Cardiac muscle cell (in vitro differentiated cells and primary cell): ENCODE data around the gene GNAS-AS1. TPM values are rescaled to one million over a fixed set of nuclear protein-coding genes. Genes with fewer than 3 reads are reported as not detected.
A peak's percentile ranks its signal among the peaks of the same experiment; 100 is the strongest.

Source experiments
- DNase-seq, 2 donors: peaks; one replicate each; pipeline versions ENCODE4 v3.0.0 to v3.0.0-alpha.2; 2010 to 2017; ENCODE audit warnings: low read depth in 1 of 2, low spot score in 1 of 2
- H3K27ac ChIP-seq: fragments of 200-600 bp; sonication (generic); 2 replicates; pipeline ENCODE4 v1.5.1; 2016
- H3K27me3 ChIP-seq: fragments of 200-600 bp; sonication (generic); 2 replicates; pipeline ENCODE4 v1.6.0; 2016; ENCODE audit warnings: control low read depth
- H3K36me3 ChIP-seq: fragments of 200-600 bp; sonication (generic); 2 replicates; pipeline ENCODE4 v1.5.1; 2016; ENCODE audit warnings: control low read depth
- H3K4me1 ChIP-seq: fragments of 200-600 bp; sonication (generic); 2 replicates; pipeline ENCODE4 v1.8.1; 2017; ENCODE audit warnings: low read depth, mild to moderate bottlenecking, mixed run types
- H3K4me3 ChIP-seq: fragments of 200-600 bp; sonication (generic); 2 replicates; pipeline ENCODE4 v1.5.1; 2016; ENCODE audit warnings: mild to moderate bottlenecking
- H3K9me3 ChIP-seq: fragments of 200-600 bp; sonication (generic); 2 replicates; pipeline ENCODE4 v1.5.1; 2017; ENCODE audit warnings: low read depth, mild to moderate bottlenecking, control low read depth
- polyA plus RNA-seq: library from polyadenylated mRNA; unstranded; fragments of >200 nt; fragmentation: Nextera tagmentation; extraction: Ambion mirVana; gene quantifications from 2 replicates; pipeline ENCODE4 v1.2.1, GENCODE V29; 2016
- total RNA-seq: library from RNA; depleted of rRNA; stranded (reverse); fragments of >200 nt; gene quantifications from 2 replicates; pipeline ENCODE4 v1.2.3, GENCODE V29; 2016
- TF ChIP-seq, protein P1 (sequence below): IDR thresholded peaks from 2 replicates; pipeline ENCODE4 v1.5.1; 2012; ENCODE audit warnings: low read depth, mild to moderate bottlenecking, low read length

Gene GNAS-AS1
- total and polyA plus RNA-seq, 2 experiments from 2014 or later, result 1.4 to 1.8 TPM

DNA sequence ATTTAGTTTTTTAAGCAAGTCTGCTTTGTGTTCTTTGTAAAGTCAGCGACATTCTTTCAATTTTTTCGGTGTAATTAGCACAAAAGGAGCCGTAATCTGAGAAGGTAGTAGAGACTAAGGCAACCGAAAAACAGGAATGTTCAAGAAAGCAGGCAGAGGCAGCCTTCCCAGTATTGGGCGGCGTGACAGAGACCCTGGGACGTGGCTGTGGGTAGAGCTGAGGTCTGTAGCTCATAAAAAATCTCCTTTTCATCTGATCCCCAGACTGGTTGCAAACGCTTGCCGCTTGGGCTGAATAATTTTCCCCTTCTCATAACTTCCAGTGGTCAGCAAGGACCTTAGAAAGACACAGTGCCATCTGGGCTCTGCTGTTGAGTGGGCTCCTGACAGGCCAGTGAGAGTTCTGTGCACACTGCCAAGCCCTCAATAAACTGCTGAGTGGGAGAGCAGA is 32.6 kb upstream of the GNAS-AS1 start:
- TF ChIP-seq, protein P1, sequence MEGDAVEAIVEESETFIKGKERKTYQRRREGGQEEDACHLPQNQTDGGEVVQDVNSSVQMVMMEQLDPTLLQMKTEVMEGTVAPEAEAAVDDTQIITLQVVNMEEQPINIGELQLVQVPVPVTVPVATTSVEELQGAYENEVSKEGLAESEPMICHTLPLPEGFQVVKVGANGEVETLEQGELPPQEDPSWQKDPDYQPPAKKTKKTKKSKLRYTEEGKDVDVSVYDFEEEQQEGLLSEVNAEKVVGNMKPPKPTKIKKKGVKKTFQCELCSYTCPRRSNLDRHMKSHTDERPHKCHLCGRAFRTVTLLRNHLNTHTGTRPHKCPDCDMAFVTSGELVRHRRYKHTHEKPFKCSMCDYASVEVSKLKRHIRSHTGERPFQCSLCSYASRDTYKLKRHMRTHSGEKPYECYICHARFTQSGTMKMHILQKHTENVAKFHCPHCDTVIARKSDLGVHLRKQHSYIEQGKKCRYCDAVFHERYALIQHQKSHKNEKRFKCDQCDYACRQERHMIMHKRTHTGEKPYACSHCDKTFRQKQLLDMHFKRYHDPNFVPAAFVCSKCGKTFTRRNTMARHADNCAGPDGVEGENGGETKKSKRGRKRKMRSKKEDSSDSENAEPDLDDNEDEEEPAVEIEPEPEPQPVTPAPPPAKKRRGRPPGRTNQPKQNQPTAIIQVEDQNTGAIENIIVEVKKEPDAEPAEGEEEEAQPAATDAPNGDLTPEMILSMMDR, result no peak
- Histone ChIP-seq H3K27ac (no peak overlapping the region), H3K4me3 (no peak overlapping the region), H3K27me3 (no peaks in the 10 kb centered on the region), H3K9me3 (no peaks in the 10 kb centered on the region), H3K36me3 (no peaks in the 10 kb centered on the region), H3K4me1 (peaks cover 2% of the 10 kb centered on the region)
- no peak for DNase-seq

DNA sequence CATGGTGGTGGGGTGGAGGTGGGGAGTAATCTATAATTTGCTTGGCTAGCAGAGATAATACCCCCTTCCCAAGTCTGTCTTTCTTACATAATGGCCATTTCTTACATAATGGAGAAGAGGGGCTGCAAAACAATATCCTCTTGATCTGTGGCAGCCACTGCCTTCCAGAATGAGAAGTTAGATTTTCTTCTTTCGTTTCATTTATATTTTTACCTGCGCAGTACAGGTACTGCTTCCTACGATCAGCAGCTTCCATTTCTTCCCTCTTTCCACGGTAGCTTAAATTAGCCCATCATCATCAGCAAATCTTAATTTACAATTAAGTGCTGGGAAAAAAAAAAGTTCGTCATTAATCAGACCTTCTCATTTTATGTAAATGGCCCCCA is 32.0 kb upstream of the GNAS-AS1 start:
- H3K27ac ChIP-seq, result no peak overlapping the region

DNA sequence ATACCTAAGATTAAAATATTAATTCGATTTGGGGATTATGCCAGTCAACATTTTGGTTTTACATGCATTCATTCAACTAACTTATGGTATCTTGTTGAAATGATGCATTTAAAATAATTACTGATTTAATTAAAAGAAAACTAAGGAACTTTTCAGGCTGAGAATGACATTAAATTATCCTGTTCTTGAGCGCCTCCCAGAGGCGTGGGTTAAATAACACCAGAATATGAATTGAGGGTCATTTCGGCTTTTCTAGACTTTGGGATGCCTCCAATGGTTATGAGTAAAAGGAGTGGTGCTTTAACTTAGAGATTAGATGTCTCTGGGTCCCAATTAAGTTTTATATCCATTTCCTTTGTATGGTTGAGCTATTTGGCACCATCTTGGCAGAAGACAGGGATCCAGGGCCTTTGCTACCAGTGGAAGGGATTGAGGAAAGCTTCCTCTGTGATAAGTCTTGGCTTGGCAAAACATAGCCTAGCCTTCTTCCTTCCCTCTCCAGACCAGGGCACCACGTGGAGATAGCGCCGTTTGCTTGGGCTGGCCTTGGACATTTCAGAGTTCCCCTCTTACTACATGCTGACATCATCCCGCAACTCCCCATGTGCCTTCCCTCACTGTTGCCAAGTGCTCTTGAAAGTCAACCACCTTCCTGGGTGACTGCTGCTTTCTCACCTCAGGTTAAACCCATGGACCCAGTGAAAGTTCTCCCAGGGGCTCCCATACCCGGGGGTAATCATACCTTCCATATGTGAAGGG is 30.5 kb upstream of the GNAS-AS1 start:
- H3K27me3 ChIP-seq, result no peaks in the 10 kb centered on the region
- H3K27ac ChIP-seq, result no peak overlapping the region
- no peaks in the 10 kb centered on the region for H3K4me1 ChIP-seq
- no peak for DNase-seq
- H3K9me3 ChIP-seq, result no peaks in the 10 kb centered on the region
- TF ChIP-seq, protein P1, result peak; percentile 24
- no peaks in the 10 kb centered on the region for H3K36me3 ChIP-seq
- no peak overlapping the region for H3K4me3 ChIP-seq

More for the DNA sequence above, 32.0 kb upstream of the GNAS-AS1 start:
- TF ChIP-seq, protein P1, result no peak
- DNase-seq, result no peak
- Histone ChIP-seq H3K9me3 (no peaks in the 10 kb centered on the region), H3K27me3 (no peaks in the 10 kb centered on the region), H3K4me3 (no peak overlapping the region), H3K4me1 (peaks cover 2% of the 10 kb centered on the region), H3K36me3 (no peaks in the 10 kb centered on the region)

DNA sequence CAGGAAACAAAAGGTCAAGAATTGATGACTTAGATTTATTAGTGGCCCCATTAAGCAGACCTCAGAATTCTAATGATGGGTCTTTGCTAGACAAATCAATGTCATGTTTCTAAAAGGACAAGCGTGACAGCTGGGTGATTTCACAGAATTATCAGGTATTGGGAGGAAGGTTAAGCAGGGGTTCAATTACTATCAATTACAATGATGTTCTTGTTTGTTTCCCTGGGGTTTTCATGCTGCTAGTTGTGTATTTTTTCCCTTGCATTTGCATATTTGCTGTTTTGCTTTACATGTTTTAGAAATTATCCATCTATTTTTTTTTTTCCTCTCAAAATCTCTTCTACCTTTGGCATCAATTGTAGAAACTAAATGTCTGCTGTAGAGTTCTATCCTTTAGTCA is 29.7 kb upstream of the GNAS-AS1 start:
- TF ChIP-seq, protein P1, result no peak

DNA sequence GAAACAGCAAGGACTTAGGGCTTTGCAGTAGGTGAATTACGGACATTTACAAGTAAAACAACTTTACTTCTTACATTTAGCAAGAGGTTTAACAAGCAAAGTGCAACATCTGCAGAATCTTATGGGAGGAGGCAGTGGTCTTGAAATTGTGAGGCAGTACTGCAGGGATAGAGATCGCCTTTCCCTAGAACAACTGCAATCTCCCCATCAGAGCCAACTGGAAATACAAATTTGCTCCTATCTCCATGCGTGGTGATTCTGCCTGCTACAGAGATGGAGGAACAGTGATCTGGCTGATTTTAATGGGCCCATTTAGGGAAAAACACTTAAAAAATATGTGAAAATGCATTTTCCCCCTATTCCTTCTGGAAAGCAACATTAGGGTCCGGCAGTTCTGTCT is 27.7 kb upstream of the GNAS-AS1 start:
- Histone ChIP-seq H3K4me1 (no peaks in the 10 kb centered on the region), H3K4me3 (no peak overlapping the region), H3K36me3 (no peaks in the 10 kb centered on the region), H3K27ac (no peak overlapping the region), H3K27me3 (no peaks in the 10 kb centered on the region), H3K9me3 (no peaks in the 10 kb centered on the region)
- TF ChIP-seq, protein P1, result no peak
- no peak for DNase-seq

More for the DNA sequence above, 29.7 kb upstream of the GNAS-AS1 start:
- Histone ChIP-seq H3K4me1 (no peaks in the 10 kb centered on the region), H3K27me3 (no peaks in the 10 kb centered on the region), H3K27ac (no peak overlapping the region), H3K36me3 (no peaks in the 10 kb centered on the region), H3K4me3 (no peak overlapping the region), H3K9me3 (no peaks in the 10 kb centered on the region)
- DNase-seq, result no peak
